PFSK-1 (cell line): ENCODE results near the gene CHD3.
A peak's percentile ranks its signal among the peaks of the same experiment; 100 is the strongest.

ENCODE experiments used
- FOXP2 ChIP-seq: optimal IDR thresholded peaks from 2 replicates; pipeline ENCODE3; 2011; ENCODE audit warnings: borderline replicate concordance, control low read depth, inconsistent platforms; ENCODE audit not compliant: insufficient read depth; ENCODE audit errors: extremely low read length, extremely low read depth
- POLR2AphosphoS5 ChIP-seq: IDR thresholded peaks from 2 replicates; pipeline ENCODE4 v1.6.1; 2012; ENCODE audit warnings: low read depth, mild to moderate bottlenecking, control low read depth, low read length, moderate library complexity
- REST ChIP-seq, 2 experiments: IDR thresholded peaks; 2 replicates each; pipeline versions ENCODE4 v1.6.1 to v1.8.0; 2011 to 2012; ENCODE audit warnings: low read depth in 2 of 2, low read length in 2 of 2, control low read depth in 1 of 2, inconsistent platforms in 1 of 2, mild to moderate bottlenecking in 1 of 2, moderate library complexity in 1 of 2; ENCODE audit not compliant: insufficient read depth in 1 of 2
- SIN3A ChIP-seq: IDR thresholded peaks from 2 replicates; pipeline ENCODE4 v1.6.1; 2012; ENCODE audit warnings: mild to moderate bottlenecking, low read length, moderate library complexity, borderline replicate concordance; ENCODE audit not compliant: insufficient read depth
- TAF1 ChIP-seq: IDR thresholded peaks from 2 replicates; pipeline ENCODE4 v1.6.1; 2012; ENCODE audit warnings: low read length, control low read depth, borderline replicate concordance; ENCODE audit not compliant: insufficient read depth

CHD3 gene

GRCh38 chr17:7850701-7851437 lies 37.7 kb upstream of the CHD3 start:
- no peak for TF ChIP-seq FOXP2
- TF ChIP-seq REST (IDR thresholded peaks at IDR 0.05; ENCODE audit: insufficient read depth in 1 of 2, low read depth in 2 of 2, low read length in 2 of 2) = no peak
- no peak for TF ChIP-seq TAF1
- no peak for TF ChIP-seq POLR2AphosphoS5
- no peak for TF ChIP-seq SIN3A

- peak; percentile 75 for TF ChIP-seq POLR2AphosphoS5
- TF ChIP-seq SIN3A = no peak; the same call in 1 of the 2 replicates
These were observed 36.9 kb upstream of the CHD3 start for GRCh38 chr17:7851438-7852261.

DNA sequence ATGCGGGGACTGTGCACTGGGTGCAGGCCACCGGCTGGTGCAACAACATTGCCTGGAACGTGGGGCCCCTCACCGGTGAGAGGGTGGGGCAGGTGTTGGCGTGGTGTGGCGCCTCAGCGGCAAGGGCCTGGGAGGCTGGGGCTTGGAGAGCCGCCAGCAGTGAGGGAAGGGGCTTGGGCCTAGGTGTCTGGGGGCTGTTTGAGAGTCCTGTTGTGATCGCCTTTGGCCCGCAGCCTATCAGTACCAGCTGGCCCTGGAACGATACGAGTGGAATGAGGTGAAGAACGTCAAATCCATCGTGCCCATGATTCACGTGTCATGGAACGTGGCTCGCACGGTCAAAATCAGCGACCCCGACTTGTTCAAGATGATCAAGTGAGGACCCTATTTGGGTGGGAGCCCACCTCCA lies 36.3 kb upstream of the CHD3 start:
- TF ChIP-seq TAF1 (no peak), FOXP2 (no peak), SIN3A (no peak), POLR2AphosphoS5 (no peak), REST (IDR thresholded peaks at IDR 0.05; ENCODE audit: insufficient read depth in 1 of 2, low read depth in 2 of 2, low read length in 2 of 2) (no peak)

- TF ChIP-seq POLR2AphosphoS5 (no peak), REST (IDR thresholded peaks at IDR 0.05; ENCODE audit: insufficient read depth in 1 of 2, low read depth in 2 of 2, low read length in 2 of 2) (no peak), TAF1 (no peak), FOXP2 (no peak), SIN3A (no peak)
These were observed 35.5 kb upstream of the CHD3 start for GRCh38 chr17:7852919-7853690.

DNA sequence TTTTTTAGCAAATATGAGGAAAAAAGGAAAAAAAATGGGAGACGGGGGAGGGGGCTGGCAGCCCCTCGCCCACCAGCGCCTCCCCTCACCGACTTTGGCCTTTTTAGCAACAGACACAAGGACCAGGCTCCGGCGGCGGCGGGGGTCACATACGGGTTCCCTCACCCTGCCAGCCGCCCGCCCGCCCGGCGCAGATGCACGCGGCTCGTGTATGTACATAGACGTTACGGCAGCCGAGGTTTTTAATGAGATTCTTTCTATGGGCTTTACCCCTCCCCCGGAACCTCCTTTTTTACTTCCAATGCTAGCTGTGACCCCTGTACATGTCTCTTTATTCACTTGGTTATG lies 34.9 kb upstream of the CHD3 start:
- TF ChIP-seq POLR2AphosphoS5 = no peak
- no peak for TF ChIP-seq FOXP2
- TF ChIP-seq TAF1 = no peak
- TF ChIP-seq SIN3A = no peak
- no peak for TF ChIP-seq REST (IDR thresholded peaks at IDR 0.05; ENCODE audit: insufficient read depth in 1 of 2, low read depth in 2 of 2, low read length in 2 of 2)
